Fibroblast of lung (primary cell): ENCODE results near the gene MMP3.

Source experiments
- EZH2 ChIP-seq: IDR thresholded peaks from 2 replicates; pipeline ENCODE4 v1.5.1; 2012; ENCODE audit warnings: low read length, control low read depth, mild to moderate bottlenecking; ENCODE audit errors: missing control alignments
- TF ChIP-seq, protein P1 (sequence below), 2 donors: IDR thresholded peaks in 1 of 2; conservative IDR thresholded peaks in 1 of 2; 1 replicate in 1 of 2; 2 replicates in 1 of 2; pipeline ENCODE4 v1.5.1; 2011 to 2012; ENCODE audit warnings: low read length in 2 of 2, control low read depth in 1 of 2, inconsistent platforms in 1 of 2, low read depth in 1 of 2, mild to moderate bottlenecking in 1 of 2

DNA sequence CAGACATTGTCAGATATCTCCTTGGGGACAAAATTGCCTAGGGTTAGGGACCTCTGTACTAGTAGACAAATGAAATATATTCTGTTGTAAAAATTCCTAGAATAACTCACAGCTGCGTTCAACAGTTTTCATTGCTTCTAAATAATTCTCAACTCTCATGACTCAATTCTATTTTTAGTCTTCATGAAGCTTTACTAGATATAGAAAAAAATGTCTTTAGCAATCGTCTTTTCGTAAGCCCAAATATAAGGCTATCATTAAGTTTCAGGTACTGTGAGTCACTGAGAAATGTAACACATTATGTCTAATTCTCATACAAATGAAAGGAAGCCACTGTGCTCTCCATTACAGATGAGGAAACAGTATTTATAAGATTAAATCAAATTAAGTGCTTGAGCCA is 24.9 kb upstream of the MMP3 start:
- TF ChIP-seq, protein P1, sequence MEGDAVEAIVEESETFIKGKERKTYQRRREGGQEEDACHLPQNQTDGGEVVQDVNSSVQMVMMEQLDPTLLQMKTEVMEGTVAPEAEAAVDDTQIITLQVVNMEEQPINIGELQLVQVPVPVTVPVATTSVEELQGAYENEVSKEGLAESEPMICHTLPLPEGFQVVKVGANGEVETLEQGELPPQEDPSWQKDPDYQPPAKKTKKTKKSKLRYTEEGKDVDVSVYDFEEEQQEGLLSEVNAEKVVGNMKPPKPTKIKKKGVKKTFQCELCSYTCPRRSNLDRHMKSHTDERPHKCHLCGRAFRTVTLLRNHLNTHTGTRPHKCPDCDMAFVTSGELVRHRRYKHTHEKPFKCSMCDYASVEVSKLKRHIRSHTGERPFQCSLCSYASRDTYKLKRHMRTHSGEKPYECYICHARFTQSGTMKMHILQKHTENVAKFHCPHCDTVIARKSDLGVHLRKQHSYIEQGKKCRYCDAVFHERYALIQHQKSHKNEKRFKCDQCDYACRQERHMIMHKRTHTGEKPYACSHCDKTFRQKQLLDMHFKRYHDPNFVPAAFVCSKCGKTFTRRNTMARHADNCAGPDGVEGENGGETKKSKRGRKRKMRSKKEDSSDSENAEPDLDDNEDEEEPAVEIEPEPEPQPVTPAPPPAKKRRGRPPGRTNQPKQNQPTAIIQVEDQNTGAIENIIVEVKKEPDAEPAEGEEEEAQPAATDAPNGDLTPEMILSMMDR (conservative IDR thresholded peaks at IDR 0.05 in 1 of 2, IDR thresholded peaks at IDR 0.05 in 1 of 2; ENCODE audit: low read depth in 1 of 2, low read length in 2 of 2) = no peak
- TF ChIP-seq EZH2 = no peak
